Middle frontal gyrus (tissue), 1 donor: Measurements from ENCODE around the gene LONP2.
"Not testable (repeated sequence)": the region's sequence is repeated elsewhere in the genome, so short reads cannot be mapped to it uniquely, and the experiment has no call there.

Experiments
- DNase-seq: peaks from one replicate; pipeline ENCODE4 v3.0.0-alpha.2; 2015; ENCODE audit warnings: low spot score; ENCODE audit errors: extremely low spot score

The LONP2 gene

DNA sequence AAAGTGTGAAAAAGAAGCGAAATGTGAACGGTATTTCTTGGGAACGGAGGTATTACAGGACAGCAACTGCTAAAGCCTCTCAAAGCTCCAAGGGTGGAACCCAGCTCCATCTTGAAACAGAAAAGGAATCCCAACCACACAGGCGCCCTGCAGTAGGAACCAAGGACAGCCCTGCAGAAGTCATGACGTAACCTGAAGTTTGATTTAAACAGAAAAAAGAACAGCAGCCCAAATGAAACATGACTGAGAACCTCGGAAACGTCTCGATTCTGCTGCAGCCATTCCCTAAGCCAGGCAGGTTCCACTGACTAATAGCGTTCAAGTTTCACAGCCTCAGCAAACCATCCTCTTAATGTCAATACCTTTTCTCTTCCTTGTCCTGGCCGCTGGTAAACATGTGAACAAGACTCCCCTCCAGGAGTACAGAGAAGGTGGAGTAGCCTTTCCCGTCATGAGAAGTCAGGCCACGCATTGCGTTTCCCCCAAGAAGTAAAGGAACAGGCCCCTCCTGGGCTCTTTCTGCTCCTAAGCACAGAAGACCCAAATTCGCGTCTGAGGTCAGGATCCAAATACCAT is 121.0 kb downstream of the LONP2 start:
- DNase-seq = no peak

DNA sequence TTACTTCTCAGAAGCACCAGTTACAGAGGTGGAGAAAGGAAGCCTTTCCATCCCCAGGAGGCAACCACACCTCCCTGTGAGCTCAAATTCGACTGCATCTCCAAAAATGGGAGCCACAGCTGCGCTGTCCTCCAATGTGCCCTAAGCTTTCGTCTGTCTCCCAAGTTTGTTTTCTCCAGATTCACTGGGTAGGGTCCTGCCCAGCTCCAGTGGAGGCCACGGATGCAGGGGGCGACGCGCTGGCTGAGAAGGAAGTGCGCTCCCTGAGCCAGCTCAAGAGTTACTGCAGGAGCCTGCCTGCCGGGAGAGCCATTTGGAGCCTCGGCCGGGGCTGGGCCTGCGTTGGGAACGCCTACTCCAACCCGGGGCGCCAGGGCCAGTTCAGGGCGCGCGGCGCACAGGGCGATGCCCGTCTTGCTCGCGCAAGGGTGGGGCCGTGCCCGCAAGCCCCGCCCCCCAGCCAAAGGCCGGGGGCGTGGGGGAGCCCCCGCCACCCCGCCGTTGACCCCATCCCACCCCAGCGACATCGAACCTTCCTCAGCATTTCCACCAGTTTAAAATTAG is 121.6 kb downstream of the LONP2 start:
- peak; percentile 54 for DNase-seq

DNA sequence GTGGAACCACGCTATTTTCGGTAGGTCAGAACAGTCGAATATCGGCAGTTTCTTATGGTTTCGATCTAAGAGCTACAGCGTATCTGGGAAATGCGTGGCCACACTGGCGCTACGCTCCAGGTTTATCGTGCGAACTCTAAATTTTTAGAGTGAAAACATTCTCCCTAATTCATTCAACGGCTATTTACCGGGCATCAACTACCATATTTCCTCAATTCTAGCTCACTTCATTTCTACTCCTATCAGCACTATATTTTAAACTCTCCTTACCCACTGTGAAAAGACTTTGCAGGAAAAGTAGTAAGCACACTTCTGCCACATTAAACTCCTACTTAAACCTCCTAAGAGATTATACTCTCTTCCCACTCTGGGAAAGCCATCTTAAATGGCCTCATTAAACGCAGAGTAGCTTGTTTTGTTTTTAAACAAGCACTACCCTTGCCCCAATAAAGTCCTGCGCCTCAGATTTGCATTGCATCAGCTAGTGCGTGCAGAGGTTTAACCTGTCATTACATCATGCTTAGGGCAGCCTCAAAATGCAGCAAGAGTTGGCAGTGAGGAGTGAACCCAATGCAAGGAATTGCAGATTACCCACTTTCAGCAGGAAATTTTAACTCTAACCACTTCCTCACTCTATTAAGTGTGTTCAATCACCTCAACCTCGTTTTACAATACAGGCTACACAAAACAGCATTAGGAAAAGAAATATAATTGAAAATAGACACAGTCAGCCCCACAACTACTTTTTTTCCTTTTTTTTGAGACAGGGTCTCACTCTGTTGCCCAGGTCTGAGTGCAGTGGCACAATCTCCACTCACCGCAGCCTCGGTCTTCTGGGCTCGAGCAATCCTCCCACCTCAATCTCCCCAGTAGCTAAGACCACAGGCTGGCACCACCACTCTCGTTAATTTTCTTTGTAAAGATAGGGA is 122.3 kb downstream of the LONP2 start:
- no peak for DNase-seq

DNA sequence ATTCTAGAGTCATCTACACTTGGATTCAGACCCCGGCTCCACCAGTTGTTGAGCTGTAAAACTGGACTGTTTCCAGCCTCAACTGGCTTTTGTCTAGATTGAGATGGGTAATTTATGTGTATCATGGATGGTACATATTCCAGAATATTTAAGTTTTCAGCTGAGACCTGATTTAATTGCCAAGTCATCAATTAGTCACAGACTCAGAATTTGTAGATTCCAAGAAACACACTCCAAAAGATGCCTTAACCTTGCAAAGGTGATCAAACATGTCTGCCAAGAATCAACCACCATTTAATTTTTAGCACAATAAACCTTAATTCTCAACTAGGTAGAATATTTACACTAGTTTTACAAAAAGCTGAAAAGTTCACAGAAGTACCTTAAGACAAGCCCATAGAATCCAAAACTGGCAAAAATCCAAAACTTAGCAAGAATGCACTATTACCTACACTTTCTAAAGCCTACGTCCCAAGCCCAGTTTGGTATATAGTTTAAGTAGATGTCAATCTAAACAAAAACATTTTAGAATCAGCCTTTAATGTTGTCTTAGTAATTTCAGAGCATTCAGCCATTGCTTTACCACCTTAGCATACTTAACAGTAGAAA is 123.4 kb downstream of the LONP2 start:
- DNase-seq = no peak

DNA sequence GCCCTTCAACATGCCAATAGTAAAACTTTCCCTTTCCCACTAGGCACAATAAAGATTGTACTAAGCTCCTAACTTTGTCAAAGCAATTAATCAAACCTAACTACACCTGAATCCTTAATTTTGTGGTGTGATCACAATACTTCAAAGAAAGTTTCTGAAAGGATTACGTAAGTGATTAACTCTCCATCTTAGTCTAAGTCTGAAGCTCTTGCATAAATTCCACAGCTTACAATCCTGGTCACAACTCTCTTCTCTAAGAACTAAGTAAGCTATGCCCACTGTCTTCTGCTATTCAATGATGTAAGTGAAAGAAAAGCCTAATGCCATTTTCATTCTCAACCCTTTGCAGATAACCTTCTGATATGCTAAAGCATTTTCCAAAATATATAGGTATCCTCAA is 125.7 kb downstream of the LONP2 start:
- no peak for DNase-seq

DNA sequence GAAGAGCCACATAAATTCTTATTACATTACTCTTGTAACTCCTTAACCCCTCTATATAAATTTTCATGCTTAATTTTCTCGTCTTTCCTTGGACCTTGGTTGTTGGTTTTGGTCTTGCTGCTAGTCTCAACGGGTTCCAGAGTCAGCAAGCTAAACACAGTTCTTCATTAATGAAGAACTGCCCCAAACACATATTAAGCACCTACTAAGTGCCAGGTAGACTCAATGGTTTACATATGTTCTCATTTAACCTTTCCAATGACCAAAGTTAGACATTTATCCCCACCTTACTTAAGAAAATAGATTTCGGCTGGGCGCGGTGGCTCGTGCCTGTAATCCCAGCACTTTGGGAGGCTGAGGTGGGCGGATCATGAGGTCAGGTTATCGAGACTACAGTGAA is 126.1 kb downstream of the LONP2 start:
- DNase-seq = no peak

DNA sequence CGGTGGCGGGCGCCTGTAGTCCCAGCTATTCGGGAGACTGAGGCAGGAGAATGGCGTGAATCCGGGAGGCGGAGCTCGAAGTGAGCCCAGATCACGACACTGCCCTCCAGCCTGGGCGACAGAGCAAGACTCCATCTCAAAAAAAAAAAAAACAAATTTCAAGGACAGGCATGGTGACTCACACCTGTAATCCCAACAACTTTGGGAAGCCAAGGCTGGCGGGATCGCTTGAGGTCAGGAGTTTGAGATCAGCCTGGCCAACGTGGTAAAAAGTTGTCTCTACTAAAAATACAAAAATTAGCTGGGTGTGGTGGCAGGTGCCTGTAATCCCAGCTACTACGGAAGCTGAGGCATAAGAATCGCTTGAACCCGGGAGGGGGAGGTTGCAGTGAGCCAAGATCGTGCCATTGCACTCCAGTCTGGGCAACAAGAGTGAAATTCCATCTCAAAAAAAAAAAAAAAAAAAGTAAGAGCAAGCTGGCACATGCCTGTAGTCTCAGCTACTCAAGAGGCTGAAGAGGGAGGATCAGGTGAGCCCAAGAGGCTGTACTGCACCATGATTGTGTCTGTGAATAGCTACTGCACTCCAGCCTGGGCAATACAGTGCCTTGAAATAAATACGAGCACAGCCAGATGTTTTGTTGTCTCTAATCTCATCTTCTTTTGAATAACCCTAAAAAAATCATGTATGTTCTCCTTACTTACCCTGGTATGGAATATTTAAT is 126.7 kb downstream of the LONP2 start:
- DNase-seq = not testable (repeated sequence)

DNA sequence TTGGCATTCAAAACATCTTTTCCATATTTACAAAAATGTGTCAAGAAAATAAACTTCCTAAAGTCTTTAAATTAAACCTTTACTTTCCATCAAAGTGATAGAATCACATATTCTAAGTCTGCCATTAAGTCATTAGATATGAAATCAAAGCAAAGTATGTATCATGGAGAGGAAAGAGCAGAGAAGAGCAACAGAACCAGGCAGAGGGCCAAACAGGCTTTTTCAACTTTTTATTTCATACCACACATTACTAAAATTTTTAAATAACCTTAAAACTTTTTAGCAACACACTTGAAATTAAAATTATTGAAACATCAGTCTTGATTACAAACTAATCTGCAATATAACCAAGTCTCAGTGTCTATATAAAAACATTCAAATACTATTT is 127.3 kb downstream of the LONP2 start:
- DNase-seq = no peak

DNA sequence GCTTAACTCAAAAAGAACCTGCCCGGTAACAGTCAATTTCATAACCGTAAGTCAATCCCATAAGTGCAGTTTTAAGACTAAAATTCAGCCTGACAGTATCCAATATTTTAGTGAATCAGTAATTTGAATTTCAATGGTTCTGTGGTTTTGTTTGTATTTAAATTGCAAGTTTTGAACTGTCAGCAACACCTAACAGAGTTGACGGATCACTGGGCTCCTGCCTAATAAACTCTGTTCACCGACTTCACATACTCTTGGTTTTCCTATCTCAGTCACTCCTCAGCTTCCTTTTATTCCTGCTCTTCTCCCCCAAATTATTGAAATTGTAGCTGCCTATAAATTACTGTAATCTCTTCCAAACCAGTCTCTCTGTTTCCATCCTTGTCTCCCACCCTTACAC is 128.6 kb downstream of the LONP2 start:
- no peak for DNase-seq

DNA sequence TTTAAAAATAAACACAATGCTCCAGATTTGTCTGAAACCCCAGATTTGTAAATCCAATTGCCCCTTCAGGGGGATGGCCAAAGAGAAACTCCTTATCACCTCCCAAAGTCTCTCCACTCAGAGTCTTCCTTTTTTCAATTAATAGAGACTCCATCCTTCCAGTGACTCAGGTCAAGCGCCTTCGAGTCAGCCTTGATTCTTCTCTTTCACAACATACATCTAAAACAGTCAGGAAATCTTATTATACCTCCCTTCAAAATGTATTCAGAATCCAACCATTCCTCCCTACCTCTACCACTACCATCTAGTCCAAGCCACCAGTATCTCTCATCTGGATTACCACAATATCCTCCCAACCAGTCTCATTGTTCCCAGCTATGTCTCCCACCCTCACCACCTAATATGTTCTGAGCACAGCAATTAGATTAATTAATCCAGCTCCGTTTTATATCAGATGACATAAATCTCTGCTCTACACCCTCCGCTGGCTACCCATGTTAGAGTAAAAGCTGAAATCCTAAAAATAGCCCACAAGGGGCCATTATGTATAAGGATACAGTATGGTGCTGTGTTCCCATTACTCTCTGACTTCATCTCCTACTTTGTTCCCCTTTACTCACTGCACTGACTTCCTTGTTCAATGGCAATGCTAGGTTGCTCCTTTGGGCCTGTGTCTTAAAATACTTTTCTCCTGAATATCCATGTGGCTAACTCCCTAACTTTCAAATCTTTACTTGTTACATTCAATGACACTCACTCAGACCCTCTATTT is 129.3 kb downstream of the LONP2 start:
- no peak for DNase-seq

DNA sequence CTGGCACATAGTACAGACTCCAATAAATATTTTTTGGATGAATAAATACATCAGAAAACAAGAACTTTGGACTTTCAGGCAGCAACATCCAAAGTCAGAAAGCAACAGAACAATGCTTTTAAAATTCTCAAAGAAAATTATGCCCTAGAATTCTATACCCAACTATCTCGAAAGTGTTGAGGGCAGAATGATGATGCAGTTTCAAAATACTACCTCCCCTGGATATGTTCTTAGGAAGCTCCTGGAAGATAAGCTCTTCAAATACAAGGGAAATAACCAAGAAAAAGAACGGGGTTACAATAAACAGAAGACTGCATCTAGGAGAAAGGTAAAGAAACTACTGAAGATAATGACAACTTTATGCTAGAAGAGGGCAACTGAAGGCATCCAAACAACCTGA is 130.2 kb downstream of the LONP2 start:
- no peak for DNase-seq

DNA sequence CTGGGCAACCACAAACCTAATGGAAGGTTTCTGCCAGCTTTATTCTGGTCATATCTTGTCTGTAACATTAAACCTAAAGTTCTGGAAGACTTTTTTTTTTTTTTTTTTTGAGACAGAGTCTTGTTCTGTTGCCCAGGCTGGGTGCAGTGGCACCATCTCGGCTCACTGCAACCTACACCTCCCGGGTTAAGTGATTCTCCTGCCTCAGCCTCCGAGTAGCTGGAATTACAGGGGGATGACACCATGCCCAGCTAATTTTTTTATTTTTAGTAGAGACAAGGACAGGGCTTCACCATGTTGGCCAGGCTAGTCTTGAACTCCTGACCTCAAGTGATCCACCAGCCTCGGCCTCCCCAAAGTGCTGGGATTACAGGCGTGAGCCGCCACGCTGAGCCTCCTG is 133.2 kb downstream of the LONP2 start:
- not testable (repeated sequence) for DNase-seq

DNA sequence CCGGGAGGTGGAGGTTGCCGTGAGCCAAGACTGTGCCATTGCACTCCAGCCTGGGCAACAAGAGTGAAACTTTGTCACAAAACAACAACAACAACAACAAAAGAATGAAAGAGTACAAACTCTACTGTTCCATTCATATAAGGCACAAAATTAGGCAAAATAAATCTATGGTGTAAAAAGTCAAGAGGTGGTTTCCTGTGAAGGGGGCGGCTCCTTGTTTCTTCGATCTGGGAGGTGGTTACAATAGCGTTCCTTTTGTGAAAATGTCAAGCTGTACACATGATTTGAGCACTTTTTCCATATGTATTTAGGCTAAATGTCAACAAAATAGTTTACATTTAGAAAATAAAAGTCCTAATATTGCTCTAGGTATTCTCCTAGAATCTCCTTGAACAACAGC is 134.2 kb downstream of the LONP2 start:
- DNase-seq = no peak

DNA sequence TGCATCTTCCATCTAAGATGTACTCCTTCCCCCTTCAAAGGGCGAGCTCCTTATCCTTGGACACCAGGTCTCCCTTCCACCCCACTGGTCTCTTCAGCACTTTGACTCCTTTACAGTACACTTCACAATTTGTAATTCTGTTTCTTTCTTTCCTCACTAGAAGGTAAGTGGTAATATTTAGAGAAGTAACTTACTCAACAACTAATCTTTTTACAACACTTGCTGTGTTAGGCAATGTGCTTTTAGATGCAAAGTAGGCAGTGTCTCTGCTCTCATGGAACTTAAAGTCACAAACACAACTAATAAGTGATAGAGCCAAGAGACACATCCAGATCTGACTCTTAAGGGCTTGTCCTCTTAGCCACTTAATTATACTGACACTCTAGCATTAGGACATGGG is 134.7 kb downstream of the LONP2 start:
- no peak for DNase-seq

DNA sequence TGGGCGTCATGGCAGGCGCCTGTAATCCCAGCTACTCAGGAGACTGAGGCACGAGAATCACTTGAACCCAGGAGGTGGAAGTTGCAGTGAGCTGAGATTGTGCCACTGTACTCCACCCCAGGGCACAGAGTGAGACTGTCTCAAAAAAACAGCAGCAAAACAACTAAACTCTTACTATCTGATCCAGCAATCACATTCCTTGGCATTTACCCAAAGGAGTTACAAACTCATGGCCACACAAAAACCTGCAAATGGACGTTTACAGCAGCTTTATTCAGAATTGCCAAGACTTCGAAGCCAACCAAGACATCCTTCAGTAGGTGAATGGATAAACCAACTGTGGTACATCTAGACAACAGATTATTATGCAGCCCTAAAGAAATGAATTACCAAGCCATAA is 137.1 kb downstream of the LONP2 start:
- no peak for DNase-seq

DNA sequence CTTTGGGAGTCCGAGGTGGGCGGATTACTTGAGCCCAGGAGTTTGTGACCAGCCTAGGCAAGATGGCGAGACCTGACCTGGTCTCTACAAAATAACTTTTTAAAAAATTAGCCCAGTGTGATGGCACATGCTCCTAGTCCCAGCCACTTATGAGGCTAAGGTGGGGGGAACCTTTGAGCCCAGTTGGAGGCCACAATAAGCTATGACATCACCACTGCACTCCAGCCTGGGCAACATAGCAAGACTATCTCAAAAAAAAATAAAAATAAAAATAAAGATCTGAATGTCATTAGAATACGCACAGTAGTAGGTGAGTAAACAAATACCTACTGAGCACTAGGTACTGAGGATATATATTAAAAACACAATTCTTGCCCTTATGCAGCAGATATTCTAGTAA is 138.0 kb downstream of the LONP2 start:
- DNase-seq = no peak

DNA sequence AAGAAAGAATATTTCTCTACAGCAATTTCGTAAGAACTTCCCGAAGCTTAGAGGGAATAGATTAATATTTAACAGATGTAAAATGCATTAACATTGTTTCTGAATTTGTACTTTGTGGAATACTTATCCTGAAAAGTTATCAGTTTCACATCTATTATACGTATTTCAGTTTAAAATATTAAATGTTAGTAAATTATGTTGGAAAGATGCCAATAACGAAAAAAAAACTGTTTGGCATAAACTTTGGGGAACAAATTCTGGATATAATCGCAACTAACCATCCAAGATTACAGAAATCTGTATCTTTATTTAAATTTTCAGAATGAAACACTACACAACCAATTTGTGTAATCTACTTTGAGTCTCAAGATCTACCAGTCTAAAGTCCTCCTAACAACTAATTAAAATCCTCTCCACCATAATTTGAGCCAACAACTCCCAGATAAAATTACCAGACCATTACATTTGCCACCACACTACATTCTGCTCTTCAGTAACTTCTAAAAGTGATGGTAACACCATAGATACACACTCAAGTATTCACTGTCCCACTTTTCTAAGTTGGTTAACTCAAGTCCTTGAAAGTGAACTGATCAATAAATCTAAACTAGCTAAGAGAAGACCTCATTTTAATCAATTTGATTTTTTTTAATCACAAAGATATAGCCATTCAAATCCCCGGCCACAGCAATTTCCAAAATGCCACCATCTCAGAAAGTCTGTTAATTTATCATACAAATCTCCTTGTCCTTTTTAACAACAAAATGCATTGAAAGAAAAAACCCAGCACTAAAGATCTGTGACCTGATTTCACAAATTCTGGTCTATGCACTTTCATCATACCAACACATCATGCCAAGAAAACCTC is 139.1 kb downstream of the LONP2 start:
- no peak for DNase-seq

DNA sequence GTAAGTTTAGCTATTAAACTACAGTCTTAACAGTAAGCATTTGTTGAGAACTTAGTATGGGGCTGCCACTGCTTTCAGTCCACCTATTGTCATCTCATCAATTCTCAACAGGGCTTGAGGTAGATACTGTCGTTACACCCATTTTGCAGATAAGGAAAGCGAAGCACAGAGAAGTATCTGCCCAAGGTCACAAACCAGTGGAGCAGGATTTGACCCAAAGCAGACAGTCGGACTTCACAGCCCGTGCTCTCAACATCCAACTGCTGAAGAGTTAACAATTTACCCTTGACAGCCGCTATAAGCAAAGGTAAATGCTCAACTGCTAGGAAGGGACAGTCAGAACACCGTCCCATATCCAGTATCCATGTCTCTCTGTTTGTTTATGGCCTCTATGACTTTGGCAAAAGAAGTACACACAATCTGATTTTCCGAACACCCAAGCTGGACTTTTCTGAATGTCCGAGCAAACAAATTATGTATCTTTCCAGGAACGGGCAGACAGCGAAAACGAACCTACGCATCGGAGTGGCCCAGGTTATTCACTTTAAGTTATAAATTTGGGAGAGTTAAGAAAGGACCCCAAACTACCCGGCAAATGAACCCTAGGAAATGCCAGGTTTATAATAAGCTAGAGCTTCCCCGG is 139.9 kb downstream of the LONP2 start:
- no peak for DNase-seq

DNA sequence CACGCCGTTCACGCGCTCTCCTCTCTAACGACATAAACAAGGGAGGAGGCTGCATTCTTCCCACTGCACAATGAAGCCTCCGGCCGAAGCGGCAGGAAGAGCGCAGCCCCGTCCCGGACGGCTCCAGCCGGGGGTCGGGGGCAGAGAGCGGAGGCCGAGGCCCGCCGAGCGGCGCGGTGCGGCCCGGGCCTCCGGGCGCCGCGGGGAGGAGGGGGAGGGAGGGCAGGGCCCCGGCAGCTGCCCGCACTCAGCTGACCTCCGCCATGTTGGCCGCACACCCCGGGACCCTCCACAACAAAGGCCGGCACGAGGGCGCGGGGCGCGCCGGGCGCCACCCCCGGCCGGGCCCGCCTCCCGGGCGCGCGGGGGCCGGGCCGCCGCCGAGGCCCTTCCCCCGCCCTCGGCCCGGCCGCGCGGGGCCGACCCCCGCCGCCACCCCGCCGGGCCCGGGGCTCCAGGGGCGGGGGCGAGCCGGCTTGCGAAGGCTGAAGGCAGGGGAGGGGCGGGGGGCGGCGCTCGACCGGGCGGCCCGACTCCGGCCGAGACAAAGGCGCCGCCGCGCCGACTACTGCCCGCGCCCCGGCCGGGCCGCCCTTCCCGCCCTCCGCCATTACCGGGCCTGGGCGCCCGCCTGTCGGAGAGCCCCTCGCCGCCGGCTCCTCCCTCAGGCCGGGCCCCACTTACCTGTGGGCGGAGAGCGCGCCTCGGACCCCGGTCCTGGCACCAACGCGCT is 140.6 kb downstream of the LONP2 start:
- no peak for DNase-seq
